GM12878 (cell line): Measurements from ENCODE around the gene SLC6A3. TPM values are rescaled to one million over a fixed set of nuclear protein-coding genes. Genes with fewer than 3 reads are reported as not detected.
A peak's percentile ranks its signal among the peaks of the same experiment; 100 is the strongest.

Source experiments
- ATAC-seq: fragments of 200-7000 bp; cut with Tn5 transposase; 3 replicates; pipeline ENCODE4 v1.9.1; 2020; ENCODE audit warnings: mild to moderate bottlenecking, moderate library complexity
- BruUV-seq: library from RNA; stranded (reverse); fragments of 400-500 nt; replicated peaks from 2 replicates; lab custom pipeline; 2021; lab: Mats Ljungman, UMichigan
- CTCF ChIA-PET: fragments of 300-600 bp; sonication (Branson Sonifier 250); formaldehyde crosslinking; extraction: SDS; loops from one replicate; lab custom pipeline; 2021; ENCODE audit warnings: inconsistent platforms; lab: Yijun Ruan, JAX
- POLR2A ChIA-PET: fragments of 350-600 bp; formaldehyde crosslinking; extraction: SDS; loops from one replicate; lab custom pipeline; 2021; ENCODE audit warnings: inconsistent platforms; lab: Charles Lee
- RAD21 ChIA-PET: fragments of 300-600 bp; sonication (Branson Sonifier 250); formaldehyde crosslinking; loops from one replicate; lab custom pipeline; 2023; ENCODE audit warnings: antibody characterized with exemption; ENCODE audit not compliant: unreplicated experiment; lab: Charles Lee
- SMC1A ChIA-PET: fragments of 300-600 bp; sonication (Branson Sonifier 250); formaldehyde crosslinking; loops from one replicate; lab custom pipeline; 2023; ENCODE audit not compliant: unreplicated experiment, uncharacterized antibody; lab: Charles Lee
- DNase-seq: peaks from one replicate; pipeline ENCODE4 v3.0.0-alpha.2; 2011; ENCODE audit warnings: low read depth, low spot score
- FAIRE-seq: peaks from 3 replicates; lab custom pipeline; 2011; peaks lifted over from hg19 to GRCh38; lab: Jason Lieb, UNC
- H2AFZ ChIP-seq: 2 replicates; pipeline ENCODE4 v1.6.0; 2011; ENCODE audit warnings: low read depth, low read length, control low read depth; ENCODE audit not compliant: control insufficient read depth
- H3K27ac ChIP-seq: 2 replicates; pipeline ENCODE4 v1.5.1; 2011; ENCODE audit warnings: control low read depth; ENCODE audit not compliant: control insufficient read depth, insufficient read depth
- H3K27me3 ChIP-seq, 2 experiments: replicated peaks in 1 of 2; 2 replicates each; pipeline versions ENCODE4 v1.6.0 to v1.6.1; 2011; ENCODE audit warnings: low read length in 1 of 2; ENCODE audit not compliant: control insufficient read depth in 2 of 2, insufficient read depth in 2 of 2
- H3K36me3 ChIP-seq, 2 experiments: 2 replicates each; pipeline ENCODE4 v1.5.1; 2011; ENCODE audit warnings: low read length in 1 of 2; ENCODE audit not compliant: control insufficient read depth in 2 of 2, insufficient read depth in 2 of 2
- H3K4me1 ChIP-seq: 2 replicates; pipeline ENCODE4 v1.6.1; 2011; ENCODE audit warnings: mild to moderate bottlenecking, low read length, moderate library complexity, mixed read lengths; ENCODE audit not compliant: control insufficient read depth, insufficient read depth
- H3K4me2 ChIP-seq: 2 replicates; pipeline ENCODE4 v1.6.0; 2011; ENCODE audit warnings: control low read depth; ENCODE audit not compliant: control insufficient read depth, insufficient read depth
- H3K4me3 ChIP-seq: fragments of 200-600 bp; sonication (generic); 2 replicates; pipeline ENCODE4 v1.5.1; 2016
- H3K79me2 ChIP-seq: 2 replicates; pipeline ENCODE4 v1.6.0; 2011; ENCODE audit warnings: low read length; ENCODE audit not compliant: control insufficient read depth, insufficient read depth
- H3K9ac ChIP-seq: 2 replicates; pipeline ENCODE4 v1.8.0; 2011; ENCODE audit warnings: low read length, control low read depth, mixed read lengths; ENCODE audit not compliant: control insufficient read depth, insufficient read depth
- H3K9me3 ChIP-seq: replicated peaks from 3 replicates; pipeline ENCODE4 v1.5.1; 2011; ENCODE audit warnings: mild to moderate bottlenecking, low read length; ENCODE audit not compliant: control insufficient read depth, insufficient read depth
- H4K20me1 ChIP-seq: 2 replicates; pipeline ENCODE4 v1.6.0; 2011; ENCODE audit not compliant: control insufficient read depth, insufficient read depth
- WGBS: methylation state at CpG from one replicate; pipeline ENCODE4 v1.1.6; 2016; ENCODE audit warnings: low lambda C conversion rate; ENCODE audit not compliant: insufficient replicate concordance, insufficient coverage; ENCODE audit errors: missing lambda C conversion rate; 5-methylcytosine and 5-hydroxymethylcytosine counted together
- in situ Hi-C: fragments of 300-500 bp; cut with MboI; formaldehyde crosslinking; loops from 9 replicates; pipeline ENCODE4 v1.14.3; 2018; ENCODE audit warnings: mixed read lengths
- intact Hi-C: fragments of 100-400 bp; cut with micrococcal nuclease; formaldehyde crosslinking; loops from one replicate; pipeline ENCODE4 v1.14.2; 2022; ENCODE audit not compliant: unreplicated experiment
- polyA plus RNA-seq, 11 experiments: library from polyadenylated mRNA; depleted of rRNA in 4 of 11; unstranded in 6 of 11; stranded (reverse) in 5 of 11; fragments of >200 nt; fragmentation: Nextera tagmentation in 4 of 11; fragmentation: Illumina TruSeq in 1 of 11; extraction: Ambion mirVana in 4 of 11; extraction: Trizol in 1 of 11; gene quantifications; 1 replicate in 1 of 11; 2 replicates in 10 of 11; pipeline versions ENCODE4 v1.2.1 to v1.2.3, GENCODE V29; 2011 to 2016; ENCODE audit warnings: inconsistent platforms in 2 of 11, missing spikeins in 2 of 11, low read depth in 1 of 11
- total RNA-seq, 4 experiments: library from RNA; depleted of rRNA in 3 of 4; stranded (reverse); fragments of >200 nt in 3 of 4; fragmentation: Illumina TruSeq in 1 of 4; extraction: Trizol in 1 of 4; gene quantifications; 2 replicates each; pipeline versions ENCODE4 v1.2.1 to v1.2.3, GENCODE V29; 2013 to 2021
- TF ChIP-seq, protein P1 (sequence below): fragments of 450-650 bp; formaldehyde crosslinking; IDR thresholded peaks from 2 replicates; pipeline ENCODE4 v1.5.0; 2022; ENCODE audit warnings: mild to moderate bottlenecking, missing genetic modification characterization
- TF ChIP-seq, protein P2 (sequence below): IDR thresholded peaks from 2 replicates; pipeline ENCODE4 v1.6.1; 2011; ENCODE audit warnings: borderline replicate concordance, low read depth, mild to moderate bottlenecking, moderate library complexity, low read length; ENCODE audit not compliant: insufficient read depth, poor library complexity, severe bottlenecking

Gene SLC6A3
- total and polyA plus RNA-seq, 10 of the 15 experiments (the other 5 are each of a cell fraction or from before 2014, with no cell fraction given): 0.01 TPM; not detected in 9

DNA sequence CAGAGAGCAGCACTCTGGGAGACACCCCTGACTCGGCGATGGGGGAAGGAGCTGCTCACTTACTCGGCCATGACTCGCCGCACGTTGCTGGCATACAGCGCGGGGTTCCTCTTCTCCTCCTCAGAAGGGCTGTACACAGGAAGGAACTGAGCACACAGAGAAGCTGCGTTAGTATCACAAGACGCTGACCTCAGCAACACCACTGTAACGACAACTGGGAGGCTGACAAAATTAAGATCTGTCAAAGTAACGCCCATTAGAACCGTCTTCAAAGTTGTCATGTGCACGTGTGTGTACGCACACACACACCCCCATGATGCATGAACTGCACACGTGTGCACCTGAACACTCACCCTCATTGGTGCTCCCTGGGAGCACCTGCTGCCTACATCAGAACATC, 32.1 kb upstream of the SLC6A3 start:
- no peak for FAIRE-seq
- BruUV-seq: no TSS peak
- Histone ChIP-seq H3K4me3 (no peak overlapping the region), H2AFZ (no peak overlapping the region), H3K4me1 (peaks cover 13% of the 10 kb centered on the region), H3K9ac (no peak overlapping the region), H3K36me3 (peaks cover 29 to 47% of the 10 kb centered on the region in 2 experiments), H3K9me3 (no peaks in the 10 kb centered on the region), H3K4me2 (no peak overlapping the region), H3K79me2 (no peaks in the 10 kb centered on the region; the same call in 1 of the 2 replicates), H4K20me1 (no peaks in the 10 kb centered on the region), H3K27me3 (no peaks in the 10 kb centered on the region), H3K27ac (no peak overlapping the region)
- intact Hi-C loops (no loop called here), in situ Hi-C loops (no loop called here)
- ChIA-PET RAD21 (no interaction called here), POLR2A (no interaction called here), CTCF (interaction anchor here (4.1 kb wide), 1 partner anchor 26 kb away, joined by 37 read pairs; no protein-coding TSS in a partner anchor), SMC1A (no interaction called here)
- 94% methylated on average over 16 of the region's 16 CpGs for WGBS
- DNase-seq: no peak
- ATAC-seq: no peak
- TF ChIP-seq, protein P1, sequence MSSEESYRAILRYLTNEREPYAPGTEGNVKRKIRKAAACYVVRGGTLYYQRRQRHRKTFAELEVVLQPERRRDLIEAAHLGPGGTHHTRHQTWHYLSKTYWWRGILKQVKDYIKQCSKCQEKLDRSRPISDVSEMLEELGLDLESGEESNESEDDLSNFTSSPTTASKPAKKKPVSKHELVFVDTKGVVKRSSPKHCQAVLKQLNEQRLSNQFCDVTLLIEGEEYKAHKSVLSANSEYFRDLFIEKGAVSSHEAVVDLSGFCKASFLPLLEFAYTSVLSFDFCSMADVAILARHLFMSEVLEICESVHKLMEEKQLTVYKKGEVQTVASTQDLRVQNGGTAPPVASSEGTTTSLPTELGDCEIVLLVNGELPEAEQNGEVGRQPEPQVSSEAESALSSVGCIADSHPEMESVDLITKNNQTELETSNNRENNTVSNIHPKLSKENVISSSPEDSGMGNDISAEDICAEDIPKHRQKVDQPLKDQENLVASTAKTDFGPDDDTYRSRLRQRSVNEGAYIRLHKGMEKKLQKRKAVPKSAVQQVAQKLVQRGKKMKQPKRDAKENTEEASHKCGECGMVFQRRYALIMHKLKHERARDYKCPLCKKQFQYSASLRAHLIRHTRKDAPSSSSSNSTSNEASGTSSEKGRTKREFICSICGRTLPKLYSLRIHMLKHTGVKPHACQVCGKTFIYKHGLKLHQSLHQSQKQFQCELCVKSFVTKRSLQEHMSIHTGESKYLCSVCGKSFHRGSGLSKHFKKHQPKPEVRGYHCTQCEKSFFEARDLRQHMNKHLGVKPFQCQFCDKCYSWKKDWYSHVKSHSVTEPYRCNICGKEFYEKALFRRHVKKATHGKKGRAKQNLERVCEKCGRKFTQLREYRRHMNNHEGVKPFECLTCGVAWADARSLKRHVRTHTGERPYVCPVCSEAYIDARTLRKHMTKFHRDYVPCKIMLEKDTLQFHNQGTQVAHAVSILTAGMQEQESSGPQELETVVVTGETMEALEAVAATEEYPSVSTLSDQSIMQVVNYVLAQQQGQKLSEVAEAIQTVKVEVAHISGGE (CRISPR knock-in tag): no peak
- TF ChIP-seq, protein P2, sequence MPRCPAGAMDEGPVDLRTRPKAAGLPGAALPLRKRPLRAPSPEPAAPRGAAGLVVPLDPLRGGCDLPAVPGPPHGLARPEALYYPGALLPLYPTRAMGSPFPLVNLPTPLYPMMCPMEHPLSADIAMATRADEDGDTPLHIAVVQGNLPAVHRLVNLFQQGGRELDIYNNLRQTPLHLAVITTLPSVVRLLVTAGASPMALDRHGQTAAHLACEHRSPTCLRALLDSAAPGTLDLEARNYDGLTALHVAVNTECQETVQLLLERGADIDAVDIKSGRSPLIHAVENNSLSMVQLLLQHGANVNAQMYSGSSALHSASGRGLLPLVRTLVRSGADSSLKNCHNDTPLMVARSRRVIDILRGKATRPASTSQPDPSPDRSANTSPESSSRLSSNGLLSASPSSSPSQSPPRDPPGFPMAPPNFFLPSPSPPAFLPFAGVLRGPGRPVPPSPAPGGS: peak; percentile 36
